Natural killer cell (primary cell): ENCODE data around the gene GFI1B. TPM values are rescaled to one million over a fixed set of nuclear protein-coding genes. Genes with fewer than 3 reads are reported as not detected.

Experiments
- ATAC-seq, 3 donors: fragments of 150-1000 bp in 2 of 3; fragments of 200-7000 bp in 1 of 3; cut with Tn5 transposase; 1 replicate in 1 of 3; 2 replicates in 2 of 3; pipeline ENCODE4 v1.10.0; 2021; ENCODE audit warnings: mild to moderate bottlenecking in 2 of 3, moderate library complexity in 2 of 3
- DNase-seq, 2 donors: peaks; one replicate each; pipeline versions ENCODE4 v3.0.0 to v3.0.0-alpha.2; 2013 to 2021; ENCODE audit warnings: mixed read lengths in 1 of 2
- H3K27ac ChIP-seq: one replicate; pipeline ENCODE4 v1.5.1; 2013; ENCODE audit warnings: mild to moderate bottlenecking, low read length
- H3K27me3 ChIP-seq: one replicate; pipeline ENCODE4 v1.6.1; 2013; ENCODE audit warnings: low read length; ENCODE audit not compliant: control insufficient read depth, insufficient read depth
- H3K36me3 ChIP-seq: one replicate; pipeline ENCODE4 v1.6.1; 2013; ENCODE audit warnings: low read length; ENCODE audit not compliant: control insufficient read depth, insufficient read depth
- H3K4me1 ChIP-seq: one replicate; pipeline ENCODE4 v1.6.1; 2013; ENCODE audit warnings: low read length; ENCODE audit not compliant: control insufficient read depth, insufficient read depth
- H3K4me3 ChIP-seq: one replicate; pipeline ENCODE4 v1.5.1; 2013; ENCODE audit warnings: low read length
- H3K9me3 ChIP-seq: one replicate; pipeline ENCODE4 v1.6.1; 2013; ENCODE audit warnings: low read length; ENCODE audit not compliant: control insufficient read depth, insufficient read depth
- H3K27ac Mint-ChIP-seq, 2 donors: one replicate each; pipeline ENCODE4 v1.8.0; 2022; ENCODE audit warnings: mild to moderate bottlenecking in 2 of 2, mixed read lengths in 2 of 2, moderate library complexity in 1 of 2
- H3K27me3 Mint-ChIP-seq, 2 donors: one replicate each; pipeline ENCODE4 v1.8.0; 2022; ENCODE audit warnings: low read depth in 2 of 2, mixed read lengths in 2 of 2
- H3K36me3 Mint-ChIP-seq: one replicate; pipeline ENCODE4 v1.8.0; 2022; ENCODE audit warnings: mixed read lengths
- H3K4me1 Mint-ChIP-seq, 2 donors: one replicate each; pipeline ENCODE4 v1.8.0; 2022; ENCODE audit warnings: mixed read lengths in 2 of 2
- H3K4me3 Mint-ChIP-seq: one replicate; pipeline ENCODE4 v1.8.0; 2022; ENCODE audit warnings: mild to moderate bottlenecking, moderate library complexity, mixed read lengths
- H3K9me3 Mint-ChIP-seq, 2 donors: one replicate each; pipeline ENCODE4 v1.8.0; 2022; ENCODE audit warnings: mixed read lengths in 2 of 2
- WGBS: methylation state at CpG from one replicate; pipeline ENCODE4 v1.1.7; 2013; ENCODE audit warnings: missing lambda C conversion rate; ENCODE audit not compliant: insufficient coverage; 5-methylcytosine and 5-hydroxymethylcytosine counted together
- intact Hi-C: fragments of 100-400 bp; cut with micrococcal nuclease; formaldehyde crosslinking; loops from one replicate; pipeline ENCODE4 v1.14.2; 2022
- total RNA-seq, 4 donors: library from RNA; stranded (reverse); fragments of 120-200 nt in 1 of 4; gene quantifications; one replicate each; pipeline versions ENCODE4 v1.2.3 to v1.2.4, GENCODE V29; 2013 to 2022
- TF ChIP-seq, protein P1 (sequence below): fragments of 200-600 bp; IDR thresholded peaks from one replicate; pipeline ENCODE4 v1.8.0; 2022; ENCODE audit warnings: antibody characterized with exemption

GFI1B gene
- total RNA-seq, 3 donors from 2014 or later (not counting 1 experiment from before 2014, with no cell fraction given): 0.41 to 3.3 (median 2.8) TPM

DNA sequence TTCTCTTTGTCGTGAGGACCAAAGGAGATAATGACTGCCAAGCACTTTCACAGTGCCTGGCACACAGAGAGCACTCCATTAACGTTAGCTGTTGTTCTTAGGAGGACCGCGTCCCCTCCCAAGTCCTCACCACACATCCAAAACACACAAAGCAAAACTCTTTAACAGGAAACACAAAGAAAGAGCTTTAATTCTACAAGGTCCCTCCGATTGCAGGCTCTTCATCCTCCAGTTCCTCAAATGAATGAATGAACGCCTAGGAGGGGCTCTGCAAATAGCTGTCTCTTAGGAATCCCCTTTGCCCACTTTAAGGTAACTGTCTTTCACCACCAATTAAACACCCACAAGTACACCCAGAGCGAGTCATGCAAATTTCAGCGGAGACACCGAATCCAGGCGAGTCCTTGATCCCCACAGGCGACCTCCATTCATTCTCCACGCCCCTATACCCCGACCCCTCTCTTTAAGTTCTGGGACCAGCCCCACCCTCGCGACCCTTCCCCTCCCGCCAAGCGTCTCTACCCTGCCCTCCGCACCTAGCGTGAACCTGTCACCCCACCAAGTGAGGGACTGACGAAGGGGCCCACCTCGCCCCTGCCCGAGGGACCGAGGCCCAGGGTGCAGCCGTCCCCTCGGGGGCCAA is 34.7 kb upstream of the GFI1B start:
- H3K27me3 ChIP-seq: no peaks in the 10 kb centered on the region
- intact Hi-C loops: loop anchor here (1.0 kb wide), 1 partner anchor 65 kb away; the partner anchor contains the start of genes AK8 and SPACA9
- H3K27ac ChIP-seq: peak overlapping the region; percentile 97
- Mint-ChIP-seq H3K4me1 (peaks cover 22 to 27% of the 10 kb centered on the region in 2 donors), H3K27me3 (no peaks in the 10 kb centered on the region), H3K36me3 (no peaks in the 10 kb centered on the region), H3K27ac (peak overlapping the region; percentile 98 to 99), H3K4me3 (peak overlapping the region; percentile 97), H3K9me3 (no peaks in the 10 kb centered on the region)
- ATAC-seq (no peak), DNase-seq (peak in 1 of 2 donors; percentile 19)
- H3K9me3 ChIP-seq: no peaks in the 10 kb centered on the region
- no peaks in the 10 kb centered on the region for H3K36me3 ChIP-seq
- peaks cover 16% of the 10 kb centered on the region for H3K4me1 ChIP-seq
- WGBS: 1% methylated on average over 25 of the region's 25 CpGs
- TF ChIP-seq, protein P1, sequence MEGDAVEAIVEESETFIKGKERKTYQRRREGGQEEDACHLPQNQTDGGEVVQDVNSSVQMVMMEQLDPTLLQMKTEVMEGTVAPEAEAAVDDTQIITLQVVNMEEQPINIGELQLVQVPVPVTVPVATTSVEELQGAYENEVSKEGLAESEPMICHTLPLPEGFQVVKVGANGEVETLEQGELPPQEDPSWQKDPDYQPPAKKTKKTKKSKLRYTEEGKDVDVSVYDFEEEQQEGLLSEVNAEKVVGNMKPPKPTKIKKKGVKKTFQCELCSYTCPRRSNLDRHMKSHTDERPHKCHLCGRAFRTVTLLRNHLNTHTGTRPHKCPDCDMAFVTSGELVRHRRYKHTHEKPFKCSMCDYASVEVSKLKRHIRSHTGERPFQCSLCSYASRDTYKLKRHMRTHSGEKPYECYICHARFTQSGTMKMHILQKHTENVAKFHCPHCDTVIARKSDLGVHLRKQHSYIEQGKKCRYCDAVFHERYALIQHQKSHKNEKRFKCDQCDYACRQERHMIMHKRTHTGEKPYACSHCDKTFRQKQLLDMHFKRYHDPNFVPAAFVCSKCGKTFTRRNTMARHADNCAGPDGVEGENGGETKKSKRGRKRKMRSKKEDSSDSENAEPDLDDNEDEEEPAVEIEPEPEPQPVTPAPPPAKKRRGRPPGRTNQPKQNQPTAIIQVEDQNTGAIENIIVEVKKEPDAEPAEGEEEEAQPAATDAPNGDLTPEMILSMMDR: no peak
- peak overlapping the region; percentile 97 for H3K4me3 ChIP-seq

DNA sequence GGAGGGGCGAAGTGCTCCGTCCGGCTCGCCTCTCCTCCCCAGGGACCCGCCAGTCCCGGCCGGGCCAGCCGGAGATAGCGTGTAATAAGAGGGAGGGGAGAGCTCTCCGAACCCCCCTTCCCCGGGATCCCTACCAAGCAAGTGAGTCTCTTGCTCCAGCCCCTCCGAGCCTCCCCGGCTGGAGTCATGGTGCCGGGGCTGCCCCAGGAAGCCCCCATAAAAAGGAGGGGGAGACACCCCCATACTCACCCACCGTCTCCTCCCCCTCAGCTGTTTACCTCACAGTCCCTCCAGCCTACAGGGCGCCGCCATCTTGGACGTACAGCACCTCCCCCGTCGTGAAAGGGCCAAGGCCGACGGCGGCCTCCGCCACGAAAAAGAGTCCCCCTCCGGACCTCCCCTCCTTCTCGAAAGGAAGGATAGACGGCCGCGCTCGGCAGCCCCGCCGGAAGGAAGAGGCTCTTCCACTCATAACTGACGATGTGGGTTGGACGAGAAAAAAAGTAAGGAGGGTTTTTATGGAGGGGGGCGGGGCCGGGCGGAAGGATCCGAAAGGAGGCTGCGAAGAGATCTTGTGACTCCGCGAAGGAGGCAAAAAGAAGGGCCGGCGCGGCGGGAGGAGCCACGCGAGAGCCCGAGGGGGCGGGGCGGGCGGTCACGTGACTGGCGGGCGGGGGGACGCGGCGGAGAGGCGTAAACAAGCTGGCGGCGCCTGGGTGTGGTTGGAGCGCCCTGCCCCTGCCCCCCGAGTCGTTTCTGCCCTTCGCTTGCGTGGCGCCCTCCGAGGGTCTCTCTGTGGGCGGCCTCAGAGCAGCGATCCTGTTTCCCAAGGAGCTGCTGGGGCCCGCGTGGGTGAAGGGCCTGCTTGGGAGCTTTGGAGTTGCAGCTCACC is 34.0 kb upstream of the GFI1B start, which contains the start of gene TSC1:
TSC1 (minus strand) TSS at position 323 of the 892 bp plus-strand sequence. CDS start 15,744 bp downstream, outside the sequence.
- no peaks in the 10 kb centered on the region for H3K27me3 ChIP-seq
- DNase-seq (peak; percentile 95 to 96), ATAC-seq (peak; percentile 88 to 96 (median 90))
- peak within 1 kb of the TSS; percentile 97 for H3K27ac ChIP-seq
- H3K4me3 ChIP-seq: peak within 1 kb of the TSS; percentile 97
- peaks cover 16% of the 10 kb centered on the region for H3K4me1 ChIP-seq
- H3K4me1 Mint-ChIP-seq: peaks cover 22 to 27% of the 10 kb centered on the region in 2 donors
- no peaks in the 10 kb centered on the region for H3K36me3 Mint-ChIP-seq
- intact Hi-C loops: loop anchor here (1.0 kb wide), 1 partner anchor 66 kb away; the partner anchor contains the start of genes AK8 and SPACA9
- H3K27me3 Mint-ChIP-seq: no peaks in the 10 kb centered on the region
- no peaks in the 10 kb centered on the region for H3K9me3 Mint-ChIP-seq
- 0% methylated on average over 66 of the region's 72 CpGs for WGBS
- H3K9me3 ChIP-seq: no peaks in the 10 kb centered on the region
- TF ChIP-seq, protein P1: no peak
- no peaks in the 10 kb centered on the region for H3K36me3 ChIP-seq
- H3K27ac Mint-ChIP-seq: peak within 1 kb of the TSS; percentile 98 to 99
- H3K4me3 Mint-ChIP-seq: peak within 1 kb of the TSS; percentile 97

DNA sequence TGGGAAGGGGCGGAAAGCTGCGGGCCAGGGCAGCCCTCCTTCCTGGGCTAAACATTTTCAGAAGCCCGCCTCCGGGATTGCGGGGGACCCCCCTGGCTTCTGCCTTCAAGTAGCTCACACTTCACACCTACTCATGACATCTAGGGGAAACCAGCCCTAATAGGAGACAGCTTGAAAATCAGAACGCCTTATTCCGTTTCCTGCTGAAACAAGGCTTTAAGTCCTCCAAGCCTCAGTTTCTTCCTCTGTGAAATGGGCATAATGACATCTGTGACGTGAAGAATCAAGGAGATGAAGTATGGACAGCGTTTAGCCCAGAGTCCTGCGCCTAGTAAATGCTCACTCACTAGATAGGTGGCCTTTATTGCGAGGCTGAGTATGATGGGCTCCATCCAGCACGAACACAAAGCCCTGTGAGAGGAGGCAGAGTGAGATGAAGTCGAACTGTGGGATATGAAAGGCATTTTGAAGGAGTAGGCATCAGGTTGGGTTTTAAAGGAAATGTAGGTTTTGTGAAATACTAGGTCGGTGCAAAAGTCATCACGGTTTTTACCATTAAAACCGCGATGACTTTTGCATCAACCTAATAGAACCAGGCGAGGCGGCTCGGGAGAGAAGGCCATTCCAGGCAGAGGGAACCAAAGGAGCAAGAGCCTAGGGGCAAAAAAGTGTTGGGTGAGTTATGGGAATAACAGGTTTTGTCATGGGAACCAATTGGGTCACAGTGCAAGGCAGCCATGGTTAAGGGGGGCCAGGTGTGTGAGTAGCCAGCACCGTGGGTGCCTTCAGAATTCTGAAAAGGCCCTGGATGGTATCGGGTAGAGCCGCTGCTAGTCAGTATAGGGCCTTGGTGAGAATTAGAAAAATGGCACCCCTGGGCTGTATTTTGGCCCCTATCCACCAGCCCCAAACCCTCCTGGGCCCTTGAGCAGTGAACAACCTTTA is 33.0 kb upstream of the GFI1B start:
- peak overlapping the region; percentile 97 for H3K4me3 Mint-ChIP-seq
- no peaks in the 10 kb centered on the region for H3K36me3 ChIP-seq
- H3K4me1 Mint-ChIP-seq: peaks cover 22 to 27% of the 10 kb centered on the region in 2 donors
- no peaks in the 10 kb centered on the region for H3K27me3 Mint-ChIP-seq
- H3K27ac ChIP-seq: peak overlapping the region; percentile 97
- no peak for DNase-seq
- peaks cover 16% of the 10 kb centered on the region for H3K4me1 ChIP-seq
- peak overlapping the region; percentile 98 to 99 for H3K27ac Mint-ChIP-seq
- WGBS: 69% methylated on average over 23 of the region's 23 CpGs
- ATAC-seq: peak in 2 of 3 donors; percentile 10 to 30
- no peaks in the 10 kb centered on the region for H3K9me3 Mint-ChIP-seq
- H3K36me3 Mint-ChIP-seq: no peaks in the 10 kb centered on the region
- H3K27me3 ChIP-seq: no peaks in the 10 kb centered on the region
- TF ChIP-seq, protein P1: no peak
- no peaks in the 10 kb centered on the region for H3K9me3 ChIP-seq
- peak overlapping the region; percentile 97 for H3K4me3 ChIP-seq
- intact Hi-C loops: no loop called here
